ENCODE measurements around the gene CCL26. TPM values are rescaled to one million over a fixed set of nuclear protein-coding genes. Genes with fewer than 3 reads are reported as not detected.
A peak's percentile ranks its signal among the peaks of the same experiment; 100 is the strongest.

The CCL26 gene
- total and polyA plus RNA-seq, 4 donors: 1.4 TPM; not detected in 3

GRCh38 chr7:75743455-75743859, 28.6 kb downstream of the CCL26 start:
- H3K36me3 ChIP-seq (ENCODE audit: control insufficient read depth, insufficient read depth, low read length): no peaks in the 10 kb centered on the region
- H3K4me1 ChIP-seq (ENCODE audit: control insufficient read depth, insufficient read depth, low read length): peaks cover 7% of the 10 kb centered on the region
- no peaks in the 10 kb centered on the region for H3K9me3 ChIP-seq (ENCODE audit: control insufficient read depth, insufficient read depth, low read length)
- H3K27me3 ChIP-seq (ENCODE audit: control insufficient read depth, insufficient read depth, low read length): no peaks in the 10 kb centered on the region
- no peak overlapping the region for H3K4me3 ChIP-seq (ENCODE audit: low read depth, low read length)
- peak in 1 of 6 donors; percentile 32 for DNase-seq (ENCODE audit: low read depth in 4 of 6, low spot score in 6 of 6)
- no peak overlapping the region for H3K27ac ChIP-seq (ENCODE audit: low read depth, low read length)
- WGBS (ENCODE audit: insufficient coverage): 80% methylated on average over 2 of the region's 4 CpGs

DNA sequence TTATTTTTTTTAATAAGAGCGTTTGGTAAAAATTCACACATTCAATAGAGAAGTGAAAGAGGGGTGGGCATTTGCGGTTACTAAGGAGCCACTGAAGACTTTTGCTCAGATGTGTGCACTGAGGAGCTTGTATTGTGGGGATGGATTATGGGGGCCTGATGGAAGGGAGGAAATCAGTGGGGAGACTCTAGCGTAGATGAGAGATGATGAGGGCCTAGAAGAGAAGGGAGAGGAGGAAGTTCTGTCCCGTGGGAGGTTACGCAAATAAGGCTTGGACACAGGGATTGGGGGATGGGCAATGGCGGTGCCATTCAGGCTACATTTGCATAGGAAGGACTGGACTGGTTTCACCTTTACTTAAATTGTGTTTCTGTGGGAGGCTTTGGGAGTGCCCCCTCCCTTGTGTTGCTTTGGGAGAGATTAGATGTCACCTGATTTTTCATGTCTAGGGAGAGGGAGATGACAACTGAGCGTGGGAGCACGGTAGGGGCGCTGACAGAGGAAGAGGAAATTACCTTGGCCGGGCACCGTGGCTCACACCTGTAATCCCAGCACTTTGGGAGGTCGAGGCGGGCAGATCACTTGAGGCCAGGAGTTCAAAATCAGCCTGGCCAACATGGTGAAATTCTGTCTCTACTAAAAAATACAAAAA, 31.0 kb downstream of the CCL26 start:
- Histone ChIP-seq H3K27ac (ENCODE audit: low read depth, low read length) (no peak overlapping the region), H3K9me3 (ENCODE audit: control insufficient read depth, insufficient read depth, low read length) (no peaks in the 10 kb centered on the region), H3K4me3 (ENCODE audit: low read depth, low read length) (no peak overlapping the region), H3K4me1 (ENCODE audit: control insufficient read depth, insufficient read depth, low read length) (peaks cover 18% of the 10 kb centered on the region), H3K36me3 (ENCODE audit: control insufficient read depth, insufficient read depth, low read length) (no peaks in the 10 kb centered on the region), H3K27me3 (ENCODE audit: control insufficient read depth, insufficient read depth, low read length) (no peaks in the 10 kb centered on the region)
- WGBS (ENCODE audit: insufficient coverage): 55% methylated on average over 7 of the region's 13 CpGs
- no peak for DNase-seq (ENCODE audit: low read depth in 4 of 6, low spot score in 6 of 6)

DNA sequence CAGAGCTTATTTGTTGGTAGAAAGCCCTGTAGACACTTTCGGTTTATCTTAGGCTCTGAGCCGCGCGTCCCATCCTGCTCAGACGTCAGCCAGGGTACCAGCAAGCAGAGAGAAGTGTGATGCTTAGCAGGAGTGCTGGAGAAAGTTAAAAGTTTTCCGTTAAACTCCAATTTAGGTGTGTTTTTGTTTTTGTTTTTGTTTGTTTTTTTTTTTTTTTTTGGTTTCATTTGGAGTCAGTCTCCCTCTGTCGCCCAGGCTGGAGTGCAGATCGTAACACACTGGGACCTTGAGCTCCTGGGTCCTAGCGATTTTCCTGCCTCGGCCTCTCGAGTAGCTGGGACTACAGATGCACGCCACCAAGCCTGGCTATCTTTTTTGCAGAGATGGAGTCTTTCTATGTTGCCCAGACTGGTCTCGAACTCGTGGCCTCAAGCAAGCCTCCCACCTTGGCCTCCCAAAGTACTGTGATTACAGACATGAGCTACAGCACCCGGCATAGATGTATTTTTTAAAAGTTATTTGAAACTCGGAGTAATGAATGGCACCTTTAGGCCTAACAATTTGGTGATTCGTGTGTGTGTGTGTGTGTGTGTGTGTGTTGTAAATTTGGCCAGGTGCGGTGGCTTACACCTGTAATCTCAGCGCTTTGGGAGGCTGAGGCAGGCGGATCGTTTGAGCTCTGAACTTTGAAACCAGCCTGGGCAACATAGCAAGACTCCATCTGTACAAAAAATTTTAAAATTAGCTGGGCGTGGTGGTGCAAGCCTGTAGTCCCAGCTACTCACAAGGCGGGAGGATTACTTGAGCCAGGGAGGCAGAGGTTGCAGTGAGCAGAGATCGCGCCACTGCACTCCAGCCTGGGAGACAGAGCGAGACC, 32.0 kb downstream of the CCL26 start:
- Histone ChIP-seq H3K27ac (ENCODE audit: low read depth, low read length) (peak overlapping the region; percentile 36), H3K36me3 (ENCODE audit: control insufficient read depth, insufficient read depth, low read length) (no peaks in the 10 kb centered on the region), H3K4me3 (ENCODE audit: low read depth, low read length) (peak overlapping the region; percentile 41), H3K9me3 (ENCODE audit: control insufficient read depth, insufficient read depth, low read length) (no peaks in the 10 kb centered on the region), H3K4me1 (ENCODE audit: control insufficient read depth, insufficient read depth, low read length) (peaks cover 18% of the 10 kb centered on the region), H3K27me3 (ENCODE audit: control insufficient read depth, insufficient read depth, low read length) (no peaks in the 10 kb centered on the region)
- WGBS (ENCODE audit: insufficient coverage): 51% methylated on average over 19 of the region's 26 CpGs
- DNase-seq (ENCODE audit: low read depth in 4 of 6, low spot score in 6 of 6): peak in 2 of 6 donors; percentile 28 to 68

GRCh38 chr7:75738975-75739795, 32.8 kb downstream of the CCL26 start:
- no peaks in the 10 kb centered on the region for H3K36me3 ChIP-seq (ENCODE audit: control insufficient read depth, insufficient read depth, low read length)
- H3K9me3 ChIP-seq (ENCODE audit: control insufficient read depth, insufficient read depth, low read length): no peaks in the 10 kb centered on the region
- under 1% methylated on average over 85 of the region's 89 CpGs for WGBS (ENCODE audit: insufficient coverage)
- peaks cover 21% of the 10 kb centered on the region for H3K4me1 ChIP-seq (ENCODE audit: control insufficient read depth, insufficient read depth, low read length)
- no peaks in the 10 kb centered on the region for H3K27me3 ChIP-seq (ENCODE audit: control insufficient read depth, insufficient read depth, low read length)
- H3K4me3 ChIP-seq (ENCODE audit: low read depth, low read length): peak overlapping the region; percentile 88
- DNase-seq (ENCODE audit: low read depth in 4 of 6, low spot score in 6 of 6): peak; percentile 86 to 99 (median 96)
- H3K27ac ChIP-seq (ENCODE audit: low read depth, low read length): peak overlapping the region; percentile 57

DNA sequence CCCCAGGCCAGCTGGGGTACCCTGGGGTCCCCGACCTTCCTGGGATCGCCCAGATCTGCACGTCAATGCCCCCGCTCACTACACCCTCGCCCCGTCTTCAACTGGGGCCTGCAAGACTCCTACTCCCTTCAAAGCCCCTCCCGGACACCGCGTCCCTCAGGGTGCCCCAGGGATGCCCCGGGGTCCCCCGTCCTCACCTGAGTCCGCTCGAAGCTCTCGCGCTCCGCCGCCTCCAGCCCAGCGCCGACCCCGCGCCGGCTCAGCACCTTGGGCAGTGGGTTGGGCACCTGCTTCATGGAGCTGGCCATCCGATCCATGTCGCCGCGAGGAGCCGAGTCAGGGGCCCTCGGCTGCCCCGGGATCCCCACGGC, 33.4 kb downstream of the CCL26 start, which contains the start of gene HIP1:
HIP1 (minus strand) TSS at position 338 of the 371 bp plus-strand sequence; CDS start at position 317, 21 bp downstream.
- peak within 1 kb of the TSS; percentile 88 for H3K4me3 ChIP-seq (ENCODE audit: low read depth, low read length)
- no peaks in the 10 kb centered on the region for H3K9me3 ChIP-seq (ENCODE audit: control insufficient read depth, insufficient read depth, low read length)
- no peaks in the 10 kb centered on the region for H3K27me3 ChIP-seq (ENCODE audit: control insufficient read depth, insufficient read depth, low read length)
- H3K4me1 ChIP-seq (ENCODE audit: control insufficient read depth, insufficient read depth, low read length): peaks cover 21% of the 10 kb centered on the region
- H3K27ac ChIP-seq (ENCODE audit: low read depth, low read length): peak within 1 kb of the TSS; percentile 57
- no peaks in the 10 kb centered on the region for H3K36me3 ChIP-seq (ENCODE audit: control insufficient read depth, insufficient read depth, low read length)
- no peak for DNase-seq (ENCODE audit: low read depth in 4 of 6, low spot score in 6 of 6)
- 0% methylated on average over 30 of the region's 30 CpGs for WGBS (ENCODE audit: insufficient coverage)

- H3K4me1 ChIP-seq (ENCODE audit: control insufficient read depth, insufficient read depth, low read length): peaks cover 24% of the 10 kb centered on the region
- H3K27ac ChIP-seq (ENCODE audit: low read depth, low read length): peak overlapping the region; percentile 57
- peak in 2 of 6 donors; percentile 26 to 51 for DNase-seq (ENCODE audit: low read depth in 4 of 6, low spot score in 6 of 6)
- H3K36me3 ChIP-seq (ENCODE audit: control insufficient read depth, insufficient read depth, low read length): peaks cover 3% of the 10 kb centered on the region
- no peaks in the 10 kb centered on the region for H3K9me3 ChIP-seq (ENCODE audit: control insufficient read depth, insufficient read depth, low read length)
- H3K4me3 ChIP-seq (ENCODE audit: low read depth, low read length): peak overlapping the region; percentile 88
- WGBS (ENCODE audit: insufficient coverage): 0% methylated on average over 9 of the region's 18 CpGs
- H3K27me3 ChIP-seq (ENCODE audit: control insufficient read depth, insufficient read depth, low read length): no peaks in the 10 kb centered on the region
Observed at GRCh38 chr7:75737856-75738603, 34.0 kb downstream of the CCL26 start.

- WGBS (ENCODE audit: insufficient coverage): 100% methylated on average over 1 of the region's 9 CpGs
- no peak overlapping the region for H3K4me3 ChIP-seq (ENCODE audit: low read depth, low read length)
- peaks cover 24% of the 10 kb centered on the region for H3K4me1 ChIP-seq (ENCODE audit: control insufficient read depth, insufficient read depth, low read length)
- no peaks in the 10 kb centered on the region for H3K9me3 ChIP-seq (ENCODE audit: control insufficient read depth, insufficient read depth, low read length)
- DNase-seq (ENCODE audit: low read depth in 4 of 6, low spot score in 6 of 6): no peak
- no peaks in the 10 kb centered on the region for H3K27me3 ChIP-seq (ENCODE audit: control insufficient read depth, insufficient read depth, low read length)
- no peak overlapping the region for H3K27ac ChIP-seq (ENCODE audit: low read depth, low read length)
- H3K36me3 ChIP-seq (ENCODE audit: control insufficient read depth, insufficient read depth, low read length): peaks cover 5% of the 10 kb centered on the region
Observed at GRCh38 chr7:75735581-75736350, 36.2 kb downstream of the CCL26 start.

- 40% methylated on average over 4 of the region's 9 CpGs for WGBS (ENCODE audit: insufficient coverage)
- no peak overlapping the region for H3K27ac ChIP-seq (ENCODE audit: low read depth, low read length)
- H3K36me3 ChIP-seq (ENCODE audit: control insufficient read depth, insufficient read depth, low read length): peaks cover 5% of the 10 kb centered on the region
- DNase-seq (ENCODE audit: low read depth in 4 of 6, low spot score in 6 of 6): no peak
- no peak overlapping the region for H3K4me3 ChIP-seq (ENCODE audit: low read depth, low read length)
- peaks cover 21% of the 10 kb centered on the region for H3K4me1 ChIP-seq (ENCODE audit: control insufficient read depth, insufficient read depth, low read length)
- no peaks in the 10 kb centered on the region for H3K27me3 ChIP-seq (ENCODE audit: control insufficient read depth, insufficient read depth, low read length)
- no peaks in the 10 kb centered on the region for H3K9me3 ChIP-seq (ENCODE audit: control insufficient read depth, insufficient read depth, low read length)
Observed at GRCh38 chr7:75734586-75735458, 37.2 kb downstream of the CCL26 start.

All from spinal cord (tissue), 10 donors.